ENCODE measurements around the gene ZFAND6.

The ZFAND6 gene

DNA sequence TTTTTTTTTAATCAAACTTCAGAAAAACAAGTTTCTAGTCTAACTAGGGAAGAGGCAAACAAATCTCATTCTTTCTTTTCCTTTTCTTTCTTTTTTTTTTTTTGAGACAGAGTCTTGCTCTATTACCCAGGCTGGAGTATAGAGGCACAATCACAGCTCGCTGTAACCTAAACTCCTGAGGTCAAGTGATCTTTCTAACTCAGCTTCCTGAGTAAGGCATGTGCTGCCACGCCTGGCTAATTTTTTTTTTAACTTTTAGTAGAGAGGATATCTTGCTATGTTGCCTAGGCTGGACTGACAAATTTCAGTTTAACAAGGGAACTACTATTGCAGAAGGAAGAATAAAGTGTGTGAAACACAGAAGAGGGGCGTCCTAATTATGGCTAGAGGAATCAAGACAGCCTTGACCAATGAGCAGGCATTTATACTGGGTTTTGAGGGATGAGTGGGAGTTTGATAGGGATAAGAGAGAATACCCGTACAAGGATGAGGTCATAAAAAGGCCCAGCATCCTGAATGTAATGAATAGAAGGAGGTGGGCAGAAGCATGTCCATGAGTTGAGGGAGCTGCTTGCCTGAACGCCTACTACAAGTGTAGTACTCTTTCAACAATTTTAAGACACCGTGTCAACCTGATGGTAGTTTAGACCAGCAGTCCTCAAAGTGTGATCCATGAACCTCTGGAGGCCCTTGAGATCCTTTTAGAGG lies 6.7 kb upstream of the ZFAND6 start:
- Histone ChIP-seq H2AFZ (ENCODE audit: low read length) (no peak overlapping the region), H3K9me2 (replicated peaks; ENCODE audit: low read depth, low read length) (no peaks in the 10 kb centered on the region), H3K79me2 (ENCODE audit: insufficient read depth, low read length) (no peaks in the 10 kb centered on the region), H3K27me3 (ENCODE audit: insufficient read depth, low read length, poor library complexity, severe bottlenecking) (no peaks in the 10 kb centered on the region), H3K36me3 (ENCODE audit: insufficient read depth, low read length) (no peaks in the 10 kb centered on the region), H4K20me1 (ENCODE audit: insufficient read depth, low read length, poor library complexity, severe bottlenecking) (no peaks in the 10 kb centered on the region), H3F3A (ENCODE audit: low read depth) (no peaks in the 10 kb centered on the region), H3K9me3 (ENCODE audit: insufficient read depth, low read depth, low read length) (no peaks in the 10 kb centered on the region), H3K4me1 (ENCODE audit: insufficient read depth, low read length, poor library complexity, severe bottlenecking) (no peaks in the 10 kb centered on the region), H3K4me2 (ENCODE audit: low read depth, low read length, poor library complexity, severe bottlenecking) (no peak overlapping the region), H3K4me3 (ENCODE audit: low read length, poor library complexity, severe bottlenecking) (no peak overlapping the region), H3K9ac (ENCODE audit: low read depth, low read length, poor library complexity, severe bottlenecking) (no peak overlapping the region)
- TF ChIP-seq, protein P1, sequence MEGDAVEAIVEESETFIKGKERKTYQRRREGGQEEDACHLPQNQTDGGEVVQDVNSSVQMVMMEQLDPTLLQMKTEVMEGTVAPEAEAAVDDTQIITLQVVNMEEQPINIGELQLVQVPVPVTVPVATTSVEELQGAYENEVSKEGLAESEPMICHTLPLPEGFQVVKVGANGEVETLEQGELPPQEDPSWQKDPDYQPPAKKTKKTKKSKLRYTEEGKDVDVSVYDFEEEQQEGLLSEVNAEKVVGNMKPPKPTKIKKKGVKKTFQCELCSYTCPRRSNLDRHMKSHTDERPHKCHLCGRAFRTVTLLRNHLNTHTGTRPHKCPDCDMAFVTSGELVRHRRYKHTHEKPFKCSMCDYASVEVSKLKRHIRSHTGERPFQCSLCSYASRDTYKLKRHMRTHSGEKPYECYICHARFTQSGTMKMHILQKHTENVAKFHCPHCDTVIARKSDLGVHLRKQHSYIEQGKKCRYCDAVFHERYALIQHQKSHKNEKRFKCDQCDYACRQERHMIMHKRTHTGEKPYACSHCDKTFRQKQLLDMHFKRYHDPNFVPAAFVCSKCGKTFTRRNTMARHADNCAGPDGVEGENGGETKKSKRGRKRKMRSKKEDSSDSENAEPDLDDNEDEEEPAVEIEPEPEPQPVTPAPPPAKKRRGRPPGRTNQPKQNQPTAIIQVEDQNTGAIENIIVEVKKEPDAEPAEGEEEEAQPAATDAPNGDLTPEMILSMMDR (conservative IDR thresholded peaks at IDR 0.05; ENCODE audit: low read length), result no peak
- TF ChIP-seq EZH2phosphoT487 (IDR thresholded peaks at IDR 0.05; ENCODE audit: borderline replicate concordance), result no peak

DNA sequence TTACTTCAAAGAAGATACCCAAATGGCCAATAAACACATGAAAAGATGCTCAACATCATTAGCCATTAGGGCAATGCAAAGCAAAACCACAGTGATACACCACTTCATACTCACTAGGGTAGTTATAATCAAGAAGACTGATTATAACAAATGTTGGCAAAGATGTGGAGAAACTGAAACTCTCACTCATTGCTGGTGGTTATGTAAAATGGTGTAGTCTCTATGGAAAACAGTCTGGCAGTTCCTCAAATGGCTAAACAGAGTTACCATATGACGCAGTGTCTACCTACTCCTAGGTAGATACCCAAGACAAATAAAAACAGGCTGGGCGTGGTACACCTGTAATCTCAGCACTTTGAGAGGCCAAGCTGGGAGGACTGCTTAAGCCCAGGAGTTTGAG lies 3.5 kb upstream of the ZFAND6 start:
- H3K9me3 ChIP-seq (ENCODE audit: insufficient read depth, low read depth, low read length), result no peaks in the 10 kb centered on the region
- peaks cover 4% of the 10 kb centered on the region; the same call in 1 of the 2 replicates for H3F3A ChIP-seq (ENCODE audit: low read depth)
- H3K4me1 ChIP-seq (ENCODE audit: insufficient read depth, low read length, poor library complexity, severe bottlenecking), result peaks cover 7% of the 10 kb centered on the region
- H4K20me1 ChIP-seq (ENCODE audit: insufficient read depth, low read length, poor library complexity, severe bottlenecking), result peaks cover 2% of the 10 kb centered on the region
- no peak overlapping the region for H2AFZ ChIP-seq (ENCODE audit: low read length)
- no peaks in the 10 kb centered on the region for H3K36me3 ChIP-seq (ENCODE audit: insufficient read depth, low read length)
- H3K79me2 ChIP-seq (ENCODE audit: insufficient read depth, low read length), result peaks cover 9% of the 10 kb centered on the region
- no peak for TF ChIP-seq EZH2phosphoT487 (IDR thresholded peaks at IDR 0.05; ENCODE audit: borderline replicate concordance)
- TF ChIP-seq, protein P1 (conservative IDR thresholded peaks at IDR 0.05; ENCODE audit: low read length), result no peak
- no peak overlapping the region for H3K4me2 ChIP-seq (ENCODE audit: low read depth, low read length, poor library complexity, severe bottlenecking)
- no peak overlapping the region for H3K9ac ChIP-seq (ENCODE audit: low read depth, low read length, poor library complexity, severe bottlenecking)
- no peak overlapping the region for H3K4me3 ChIP-seq (ENCODE audit: low read length, poor library complexity, severe bottlenecking)
- no peaks in the 10 kb centered on the region for H3K27me3 ChIP-seq (ENCODE audit: insufficient read depth, low read length, poor library complexity, severe bottlenecking)
- no peaks in the 10 kb centered on the region for H3K9me2 ChIP-seq (replicated peaks; ENCODE audit: low read depth, low read length)

GRCh38 chr15:80058044-80058443 lies 1.4 kb upstream of the ZFAND6 start:
- no peak overlapping the region for H3K4me2 ChIP-seq (ENCODE audit: low read depth, low read length, poor library complexity, severe bottlenecking)
- H3K9ac ChIP-seq (ENCODE audit: low read depth, low read length, poor library complexity, severe bottlenecking), result no peak overlapping the region
- TF ChIP-seq EZH2phosphoT487 (IDR thresholded peaks at IDR 0.05; ENCODE audit: borderline replicate concordance), result no peak
- TF ChIP-seq, protein P1 (conservative IDR thresholded peaks at IDR 0.05; ENCODE audit: low read length), result no peak

More at GRCh38 chr15:80058044-80058443, 1.4 kb upstream of the ZFAND6 start:
- H4K20me1 ChIP-seq (ENCODE audit: insufficient read depth, low read length, poor library complexity, severe bottlenecking), result peaks cover 23% of the 10 kb centered on the region
- H3K9me2 ChIP-seq (replicated peaks; ENCODE audit: low read depth, low read length), result no peaks in the 10 kb centered on the region
- H3K9me3 ChIP-seq (ENCODE audit: insufficient read depth, low read depth, low read length), result no peaks in the 10 kb centered on the region
- H3K4me3 ChIP-seq (ENCODE audit: low read length, poor library complexity, severe bottlenecking), result no peak overlapping the region
- peaks cover 30% of the 10 kb centered on the region for H3K79me2 ChIP-seq (ENCODE audit: insufficient read depth, low read length)
- no peak overlapping the region for H2AFZ ChIP-seq (ENCODE audit: low read length)
- H3F3A ChIP-seq (ENCODE audit: low read depth), result peaks cover 4% of the 10 kb centered on the region; the same call in 1 of the 2 replicates
- H3K4me1 ChIP-seq (ENCODE audit: insufficient read depth, low read length, poor library complexity, severe bottlenecking), result peaks cover 27% of the 10 kb centered on the region
- no peaks in the 10 kb centered on the region for H3K36me3 ChIP-seq (ENCODE audit: insufficient read depth, low read length)
- H3K27me3 ChIP-seq (ENCODE audit: insufficient read depth, low read length, poor library complexity, severe bottlenecking), result no peaks in the 10 kb centered on the region
